IMR-90 (cell line): Measurements from ENCODE around the gene MKKS. TPM values are rescaled to one million over a fixed set of nuclear protein-coding genes. Genes with fewer than 3 reads are reported as not detected.

Experiments used
- ATAC-seq: fragments of 200-7000 bp; cut with Tn5 transposase; 2 replicates; pipeline ENCODE4 v1.9.1; 2020; ENCODE audit warnings: low read depth, mild to moderate bottlenecking, moderate library complexity
- BruUV-seq: library from RNA; stranded (reverse); fragments of 400-500 nt; replicated peaks from 2 replicates; lab custom pipeline; 2021; lab: Mats Ljungman, UMichigan
- CTCF ChIA-PET: fragments of 300-600 bp; formaldehyde crosslinking; extraction: SDS; loops from one replicate; lab custom pipeline; 2021; ENCODE audit warnings: antibody characterized with exemption; lab: Yijun Ruan, JAX
- POLR2A ChIA-PET: fragments of 300-600 bp; sonication (Branson Sonifier 250); formaldehyde crosslinking; loops from one replicate; lab custom pipeline; 2022; ENCODE audit warnings: antibody characterized with exemption; ENCODE audit not compliant: unreplicated experiment; lab: Charles Lee
- DNase-seq: peaks from one replicate; pipeline ENCODE4 v3.0.0; 2013
- H2AFZ ChIP-seq: replicated peaks from 2 replicates; pipeline ENCODE3; 2013; ENCODE audit warnings: low read length, mild to moderate bottlenecking; ENCODE audit not compliant: poor library complexity
- H2AK5ac ChIP-seq: 2 replicates; pipeline ENCODE4 v1.6.1; 2013; ENCODE audit warnings: low read depth, low read length, inconsistent platforms
- H2AK9ac ChIP-seq: replicated peaks from 2 replicates; pipeline ENCODE3; 2013; ENCODE audit warnings: mild to moderate bottlenecking, low read depth, low read length, moderate library complexity; ENCODE audit not compliant: poor library complexity
- H2BK120ac ChIP-seq: 2 replicates; pipeline ENCODE4 v1.6.1; 2013; ENCODE audit warnings: low read depth, low read length, inconsistent platforms
- H2BK15ac ChIP-seq: 3 replicates; pipeline ENCODE4 v1.6.1; 2013; ENCODE audit warnings: low read depth, low read length, inconsistent platforms
- H2BK20ac ChIP-seq: 2 replicates; pipeline ENCODE4 v1.6.1; 2013; ENCODE audit warnings: low read depth, mild to moderate bottlenecking, inconsistent platforms, low read length, moderate library complexity
- H2BK5ac ChIP-seq: 2 replicates; pipeline ENCODE4 v1.6.1; 2013; ENCODE audit warnings: mild to moderate bottlenecking, low read depth, low read length, inconsistent platforms; ENCODE audit not compliant: poor library complexity, severe bottlenecking
- H3K14ac ChIP-seq: replicated peaks from 2 replicates; pipeline ENCODE4 v1.6.1; 2013; ENCODE audit warnings: low read depth, low read length, inconsistent platforms
- H3K18ac ChIP-seq: 2 replicates; pipeline ENCODE4 v1.6.1; 2013; ENCODE audit warnings: low read depth, low read length, control low read depth
- H3K23ac ChIP-seq: 2 replicates; pipeline ENCODE4 v1.6.1; 2013; ENCODE audit warnings: low read depth, low read length, inconsistent platforms
- H3K27ac ChIP-seq: 2 replicates; pipeline ENCODE4 v1.5.1; 2013; ENCODE audit warnings: mild to moderate bottlenecking, control low read depth, low read length; ENCODE audit not compliant: insufficient read depth
- H3K27me3 ChIP-seq: 2 replicates; pipeline ENCODE4 v1.6.1; 2013; ENCODE audit warnings: low read length; ENCODE audit not compliant: control insufficient read depth, insufficient read depth
- H3K36me3 ChIP-seq: 2 replicates; pipeline ENCODE4 v1.6.1; 2013; ENCODE audit warnings: low read length, mixed read lengths; ENCODE audit not compliant: control insufficient read depth, insufficient read depth
- H3K4ac ChIP-seq: 2 replicates; pipeline ENCODE4 v1.6.1; 2013; ENCODE audit warnings: low read depth, low read length, inconsistent platforms
- H3K4me1 ChIP-seq: 2 replicates; pipeline ENCODE4 v1.6.1; 2013; ENCODE audit warnings: low read length, mixed read lengths; ENCODE audit not compliant: control insufficient read depth, insufficient read depth
- H3K4me2 ChIP-seq: 2 replicates; pipeline ENCODE4 v1.6.1; 2013; ENCODE audit warnings: low read depth, mild to moderate bottlenecking, control low read depth, low read length, moderate library complexity
- H3K4me3 ChIP-seq: 2 replicates; pipeline ENCODE4 v1.5.1; 2013; ENCODE audit warnings: low read depth, mild to moderate bottlenecking, control low read depth, low read length, moderate library complexity; ENCODE audit not compliant: insufficient read depth
- H3K56ac ChIP-seq: 2 replicates; pipeline ENCODE4 v1.6.1; 2013; ENCODE audit warnings: low read length, inconsistent platforms; ENCODE audit not compliant: insufficient read depth; ENCODE audit errors: extremely low read depth
- H3K79me1 ChIP-seq, 2 experiments: 2 replicates each; pipeline ENCODE4 v1.6.1; 2013; ENCODE audit warnings: low read length in 2 of 2, inconsistent platforms in 1 of 2, low read depth in 1 of 2
- H3K9ac ChIP-seq: 2 replicates; pipeline ENCODE4 v1.6.1; 2013; ENCODE audit warnings: low read depth, low read length, control low read depth
- H3K9me1 ChIP-seq: 2 replicates; pipeline ENCODE4 v1.6.1; 2013; ENCODE audit warnings: low read length, inconsistent platforms; ENCODE audit not compliant: insufficient read depth
- H3K9me3 ChIP-seq: 2 replicates; pipeline ENCODE4 v1.6.1; 2013; ENCODE audit warnings: low read length; ENCODE audit not compliant: control insufficient read depth, insufficient read depth
- H4K20me1 ChIP-seq: 2 replicates; pipeline ENCODE4 v1.6.1; 2013; ENCODE audit warnings: low read length, inconsistent platforms; ENCODE audit not compliant: insufficient read depth
- H4K5ac ChIP-seq: 2 replicates; pipeline ENCODE4 v1.6.1; 2013; ENCODE audit warnings: mild to moderate bottlenecking, low read depth, low read length, control low read depth
- H4K8ac ChIP-seq, 2 experiments: 2 replicates each; pipeline ENCODE4 v1.6.1; 2013; ENCODE audit warnings: low read depth in 2 of 2, low read length in 2 of 2, control low read depth in 1 of 2, inconsistent platforms in 1 of 2
- H4K91ac ChIP-seq: 2 replicates; pipeline ENCODE4 v1.6.1; 2013; ENCODE audit warnings: low read depth, low read length, inconsistent platforms; ENCODE audit not compliant: insufficient read depth
- BHLHE40 ChIP-seq: fragments of 150-350 bp; IDR thresholded peaks from 2 replicates; pipeline ENCODE4 v1.6.1; 2016; ENCODE audit warnings: mild to moderate bottlenecking, low read depth, low read length
- CEBPB ChIP-seq: IDR thresholded peaks from 2 replicates; pipeline ENCODE4 v1.6.1; 2012; ENCODE audit warnings: low read depth, low read length, improper control_type of control experiment
- CHD1 ChIP-seq: IDR thresholded peaks from 2 replicates; pipeline ENCODE4 v1.6.1; 2012; ENCODE audit warnings: low read depth, low read length, improper control_type of control experiment
- FOS ChIP-seq: fragments of 150-350 bp; IDR thresholded peaks from 2 replicates; pipeline ENCODE4 v1.6.1; 2016; ENCODE audit warnings: low read depth, low read length
- MAFK ChIP-seq: IDR thresholded peaks from 2 replicates; pipeline ENCODE4 v1.6.1; 2012; ENCODE audit warnings: low read depth, low read length, improper control_type of control experiment
- POLR2A ChIP-seq: IDR thresholded peaks from 2 replicates; pipeline ENCODE4 v1.6.1; 2012; ENCODE audit warnings: mild to moderate bottlenecking, low read depth, low read length
- RAD21 ChIP-seq: IDR thresholded peaks from 2 replicates; pipeline ENCODE4 v1.6.1; 2012; ENCODE audit warnings: low read length, improper control_type of control experiment
- RFX5 ChIP-seq: IDR thresholded peaks from 2 replicates; pipeline ENCODE4 v1.8.0; 2012; ENCODE audit warnings: low read depth, mild to moderate bottlenecking, low read length, moderate library complexity
- SMC3 ChIP-seq: fragments of 150-350 bp; IDR thresholded peaks from 2 replicates; pipeline ENCODE4 v1.6.1; 2016; ENCODE audit warnings: low read depth, mild to moderate bottlenecking, antibody characterized with exemption, low read length, moderate library complexity
- WGBS, 2 experiments: methylation state at CpG; one replicate each; pipeline versions ENCODE4 v1.1.5 to v1.1.7; 2013; ENCODE audit warnings: missing lambda C conversion rate in 2 of 2; ENCODE audit not compliant: insufficient read length in 1 of 2; ENCODE audit errors: extremely low coverage in 2 of 2; 5-methylcytosine and 5-hydroxymethylcytosine counted together
- dilution Hi-C: fragments of 300-500 bp; cut with HindIII; formaldehyde crosslinking; loops from one replicate; pipeline ENCODE4 v1.14.3; 2018; ENCODE audit warnings: low sequenced_read_pairs; ENCODE audit not compliant: unreplicated experiment
- in situ Hi-C: fragments of 300-500 bp; cut with MboI; formaldehyde crosslinking; loops from 3 replicates; pipeline ENCODE4 v1.14.3; 2019; ENCODE audit warnings: low sequenced_read_pairs, inconsistent platforms, mixed read lengths
- intact Hi-C: fragments of 100-400 bp; cut with micrococcal nuclease; formaldehyde crosslinking; loops from 2 replicates; pipeline ENCODE4 v1.10.0; 2022
- polyA plus RNA-seq, 3 experiments: library from polyadenylated mRNA; depleted of rRNA; stranded (reverse); fragments of >200 nt; gene quantifications; 2 replicates each; pipeline ENCODE4 v1.2.3, GENCODE V29; 2012; ENCODE audit warnings: low replicate concordance in 1 of 3
- total RNA-seq: library from RNA; depleted of rRNA; stranded (reverse); fragments of >200 nt; gene quantifications from 2 replicates; pipeline ENCODE4 v1.2.3, GENCODE V29; 2012

MKKS gene
- total and polyA plus RNA-seq, 2 of the 4 experiments (the other 2 are of a cell fraction) = 6.9 to 7.5 TPM

DNA sequence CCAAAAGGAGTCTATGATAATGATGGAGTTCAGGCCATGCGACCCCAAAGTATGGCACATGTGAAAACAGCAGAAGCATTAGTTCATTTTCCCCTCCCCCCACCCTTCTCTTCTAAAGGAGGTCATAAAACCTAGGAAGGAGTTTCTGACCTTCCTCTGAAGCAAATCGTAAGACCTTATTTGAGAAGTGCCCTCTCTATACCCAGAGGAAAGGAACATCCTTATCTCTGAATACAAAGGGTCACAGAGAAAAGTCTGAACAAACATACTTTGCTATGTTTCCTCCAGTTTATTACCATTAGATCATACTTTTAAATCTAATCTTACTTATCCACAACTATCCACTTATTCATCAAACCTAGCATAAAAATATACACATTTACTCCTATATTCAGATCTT is 49.7 kb upstream of the MKKS start:
- Histone ChIP-seq H2BK20ac (no peak overlapping the region), H3K36me3 (no peaks in the 10 kb centered on the region), H2BK120ac (no peak overlapping the region), H2BK5ac (no peak overlapping the region), H3K9ac (no peak overlapping the region), H3K4me2 (no peak overlapping the region), H3K27me3 (no peaks in the 10 kb centered on the region), H3K27ac (no peak overlapping the region), H3K79me1 (peaks cover 3 to 17% of the 10 kb centered on the region in 2 experiments; a peak in 3 of 4 replicates), H2BK15ac (no peak overlapping the region), H3K23ac (no peak overlapping the region), H3K14ac (no peak overlapping the region), H2AK5ac (no peak overlapping the region), H3K4me3 (no peak overlapping the region), H4K5ac (no peak overlapping the region), H2AFZ (no peak overlapping the region), H3K4ac (no peak overlapping the region), H3K9me3 (no peaks in the 10 kb centered on the region), H4K20me1 (no peaks in the 10 kb centered on the region), H2AK9ac (no peak overlapping the region), H3K9me1 (no peaks in the 10 kb centered on the region), H4K91ac (no peak overlapping the region), H4K8ac (no peak overlapping the region), H3K4me1 (no peaks in the 10 kb centered on the region), H3K56ac (no peak overlapping the region), H3K18ac (no peak overlapping the region)
- ATAC-seq (no peak), DNase-seq (no peak)
- in situ Hi-C loops = no loop called here
- dilution Hi-C loops = no loop called here
- CTCF ChIA-PET = no interaction called here
- no peak for TF ChIP-seq CHD1
- no peak for TF ChIP-seq FOS
- TF ChIP-seq SMC3 = no peak
- TF ChIP-seq POLR2A = no peak
- TF ChIP-seq BHLHE40 = no peak
- no peak for TF ChIP-seq RAD21
- TF ChIP-seq RFX5 = no peak
- TF ChIP-seq MAFK = no peak
- no peak for TF ChIP-seq CEBPB
- POLR2A ChIA-PET = no interaction called here
- intact Hi-C loops = no loop called here
- WGBS, 2 experiments = no CpG with 5 or more reads among the region's 2 CpGs
- BruUV-seq = no TSS peak
